ENCODE data around the gene SBF1. TPM values are rescaled to one million over a fixed set of nuclear protein-coding genes. Genes with fewer than 3 reads are reported as not detected.

SBF1 gene
- total and polyA plus RNA-seq, 4 donors = 8.3 to 37.6 (median 16.4) TPM

- H3K36me3 ChIP-seq (ENCODE audit: control insufficient read depth in 4 of 4, insufficient read depth in 3 of 4, low read depth in 1 of 4, low read length in 3 of 4) = peaks cover 9 to 42% (median 15%) of the 10 kb centered on the region in 4 donors
- no peak overlapping the region for H3K27ac ChIP-seq (ENCODE audit: low read depth in 1 of 2, low read length in 2 of 2)
- H3K4me1 ChIP-seq (ENCODE audit: control insufficient read depth in 4 of 4, insufficient read depth in 4 of 4, low read length in 3 of 4) = peaks cover 10 to 47% (median 23%) of the 10 kb centered on the region in 4 donors
- no peak overlapping the region for H3K9ac ChIP-seq (ENCODE audit: low read depth in 1 of 2, low read length in 2 of 2)
- no peaks in the 10 kb centered on the region for H3K27me3 ChIP-seq (ENCODE audit: control insufficient read depth in 4 of 4, insufficient read depth in 4 of 4, low read length in 3 of 4)
- no peak for TF ChIP-seq HNF4G (IDR thresholded peaks at IDR 0.05)
- TF ChIP-seq, protein P1, sequence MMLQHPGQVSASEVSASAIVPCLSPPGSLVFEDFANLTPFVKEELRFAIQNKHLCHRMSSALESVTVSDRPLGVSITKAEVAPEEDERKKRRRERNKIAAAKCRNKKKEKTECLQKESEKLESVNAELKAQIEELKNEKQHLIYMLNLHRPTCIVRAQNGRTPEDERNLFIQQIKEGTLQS (IDR thresholded peaks at IDR 0.05) = no peak
- no peak for TF ChIP-seq YY1 (IDR thresholded peaks at IDR 0.05)
- TF ChIP-seq RAD21 (IDR thresholded peaks at IDR 0.05) = no peak
- TF ChIP-seq GABPA (IDR thresholded peaks at IDR 0.05 in 1 of 2, conservative IDR thresholded peaks at IDR 0.05 in 1 of 2) = no peak
- no peak for TF ChIP-seq NR2F2 (IDR thresholded peaks at IDR 0.05)
- no peak for TF ChIP-seq SP1 (IDR thresholded peaks at IDR 0.05)
- no peak for TF ChIP-seq REST (IDR thresholded peaks at IDR 0.05)
- TF ChIP-seq TAF1 (conservative IDR thresholded peaks at IDR 0.05) = no peak
- TF ChIP-seq JUND (IDR thresholded peaks at IDR 0.05) = no peak
- no peak for TF ChIP-seq RXRA (IDR thresholded peaks at IDR 0.05)
- no peak for TF ChIP-seq FOXA2 (IDR thresholded peaks at IDR 0.05)
- no peak overlapping the region for H3K4me3 ChIP-seq (ENCODE audit: low read depth in 1 of 3, low read length in 3 of 3)
- 93% methylated on average over 16 of the region's 16 CpGs for WGBS
- no peaks in the 10 kb centered on the region for H3K9me3 ChIP-seq (ENCODE audit: control insufficient read depth in 4 of 4, low read length in 3 of 4)
- no peak for DNase-seq (ENCODE audit: low spot score)
Measured at GRCh38 chr22:50523458-50523805, 48.6 kb upstream of the SBF1 start.

GRCh38 chr22:50522806-50523438, 48.1 kb upstream of the SBF1 start:
- no peak overlapping the region for H3K4me3 ChIP-seq (ENCODE audit: low read depth in 1 of 3, low read length in 3 of 3)
- H3K27ac ChIP-seq (ENCODE audit: low read depth in 1 of 2, low read length in 2 of 2) = no peak overlapping the region
- TF ChIP-seq GABPA (IDR thresholded peaks at IDR 0.05 in 1 of 2, conservative IDR thresholded peaks at IDR 0.05 in 1 of 2) = no peak
- TF ChIP-seq SP1 (IDR thresholded peaks at IDR 0.05) = no peak
- no peak for TF ChIP-seq NR2F2 (IDR thresholded peaks at IDR 0.05)
- no peak for TF ChIP-seq FOXA1 (IDR thresholded peaks at IDR 0.05)
- TF ChIP-seq YY1 (IDR thresholded peaks at IDR 0.05) = no peak
- TF ChIP-seq JUND (IDR thresholded peaks at IDR 0.05) = no peak
- TF ChIP-seq TAF1 (conservative IDR thresholded peaks at IDR 0.05) = no peak
- TF ChIP-seq, protein P2, sequence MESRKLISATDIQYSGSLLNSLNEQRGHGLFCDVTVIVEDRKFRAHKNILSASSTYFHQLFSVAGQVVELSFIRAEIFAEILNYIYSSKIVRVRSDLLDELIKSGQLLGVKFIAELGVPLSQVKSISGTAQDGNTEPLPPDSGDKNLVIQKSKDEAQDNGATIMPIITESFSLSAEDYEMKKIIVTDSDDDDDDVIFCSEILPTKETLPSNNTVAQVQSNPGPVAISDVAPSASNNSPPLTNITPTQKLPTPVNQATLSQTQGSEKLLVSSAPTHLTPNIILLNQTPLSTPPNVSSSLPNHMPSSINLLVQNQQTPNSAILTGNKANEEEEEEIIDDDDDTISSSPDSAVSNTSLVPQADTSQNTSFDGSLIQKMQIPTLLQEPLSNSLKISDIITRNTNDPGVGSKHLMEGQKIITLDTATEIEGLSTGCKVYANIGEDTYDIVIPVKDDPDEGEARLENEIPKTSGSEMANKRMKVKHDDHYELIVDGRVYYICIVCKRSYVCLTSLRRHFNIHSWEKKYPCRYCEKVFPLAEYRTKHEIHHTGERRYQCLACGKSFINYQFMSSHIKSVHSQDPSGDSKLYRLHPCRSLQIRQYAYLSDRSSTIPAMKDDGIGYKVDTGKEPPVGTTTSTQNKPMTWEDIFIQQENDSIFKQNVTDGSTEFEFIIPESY (IDR thresholded peaks at IDR 0.05) = no peak
- no peak for TF ChIP-seq RXRA (IDR thresholded peaks at IDR 0.05)
- no peak for TF ChIP-seq REST (IDR thresholded peaks at IDR 0.05)
- no peak for TF ChIP-seq RAD21 (IDR thresholded peaks at IDR 0.05)
- TF ChIP-seq EGR1 (IDR thresholded peaks at IDR 0.05; ENCODE audit: low read depth in 2 of 2) = no peak
- TF ChIP-seq, protein P1 (IDR thresholded peaks at IDR 0.05) = no peak
- TF ChIP-seq FOXA2 (IDR thresholded peaks at IDR 0.05) = no peak
- no peak for TF ChIP-seq HNF4A (conservative IDR thresholded peaks at IDR 0.05)
- DNase-seq (ENCODE audit: low spot score) = no peak
- H3K9ac ChIP-seq (ENCODE audit: low read depth in 1 of 2, low read length in 2 of 2) = no peak overlapping the region
- H3K27me3 ChIP-seq (ENCODE audit: control insufficient read depth in 4 of 4, insufficient read depth in 4 of 4, low read length in 3 of 4) = no peaks in the 10 kb centered on the region
- H3K9me3 ChIP-seq (ENCODE audit: control insufficient read depth in 4 of 4, low read length in 3 of 4) = no peaks in the 10 kb centered on the region
- 87% methylated on average over 22 of the region's 22 CpGs for WGBS
- H3K36me3 ChIP-seq (ENCODE audit: control insufficient read depth in 4 of 4, insufficient read depth in 3 of 4, low read depth in 1 of 4, low read length in 3 of 4) = peaks cover 9 to 47% (median 17%) of the 10 kb centered on the region in 4 donors
- H3K4me1 ChIP-seq (ENCODE audit: control insufficient read depth in 4 of 4, insufficient read depth in 4 of 4, low read length in 3 of 4) = peaks cover 10 to 42% (median 23%) of the 10 kb centered on the region in 4 donors
